NCI-H460 (cell line): ENCODE measurements around the gene CCT7. TPM values are rescaled to one million over a fixed set of nuclear protein-coding genes. Genes with fewer than 3 reads are reported as not detected.

Experiments used
- DNase-seq: peaks from one replicate; pipeline ENCODE4 v3.0.0-alpha.2; 2016; ENCODE audit warnings: low read depth; ENCODE audit errors: extremely low read depth
- total RNA-seq: library from RNA; depleted of rRNA; stranded (reverse); fragments of >200 nt; shearing (Covaris generic); gene quantifications from 2 replicates; pipeline ENCODE4 v1.2.3, GENCODE V29; 2014

Gene CCT7
- total RNA-seq, 1 experiment from 2014 or later: 538 TPM

DNA sequence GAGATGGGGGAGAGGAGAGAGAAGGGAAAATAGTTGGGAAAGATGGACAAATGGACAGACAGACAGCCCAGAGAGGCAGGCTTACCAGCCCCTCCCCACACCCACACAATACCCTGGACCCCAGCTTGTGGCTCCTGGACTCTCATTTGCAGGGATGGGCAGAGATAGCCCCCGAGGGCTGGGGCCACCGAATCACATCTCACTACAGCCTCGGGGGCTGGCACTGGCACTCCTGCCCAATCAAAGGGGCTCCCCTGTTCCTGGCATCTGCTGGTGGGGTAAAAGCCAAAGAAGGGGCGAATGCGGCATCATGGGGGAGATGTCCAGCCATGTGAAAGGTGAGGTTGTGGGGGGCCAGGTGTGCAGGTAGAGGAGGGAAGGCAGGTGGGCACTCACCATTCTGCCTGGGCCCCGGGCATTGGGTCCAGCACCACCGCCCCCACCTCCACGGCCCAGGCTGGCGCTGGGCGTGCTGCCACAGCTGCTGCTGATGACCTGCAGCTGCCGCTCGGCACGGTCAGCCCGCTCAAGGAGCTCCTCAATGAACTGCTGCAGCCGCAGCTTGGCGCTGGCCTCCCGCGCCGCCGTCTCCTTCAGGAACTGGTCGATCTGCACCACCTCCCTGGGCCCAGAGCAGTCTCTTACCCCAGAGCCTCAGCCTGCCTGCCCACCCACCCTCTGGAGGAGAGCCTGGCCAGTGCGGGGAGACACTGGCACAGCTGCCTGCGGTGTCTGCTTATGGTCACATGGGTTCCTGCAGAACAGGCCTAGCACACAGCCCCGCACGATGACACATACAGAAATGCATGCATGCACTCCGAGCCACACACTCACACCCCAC is 32.2 kb downstream of the CCT7 start:
- no peak for DNase-seq

GRCh38 chr2:73267008-73267407 is 32.9 kb downstream of the CCT7 start:
- DNase-seq: no peak

DNA sequence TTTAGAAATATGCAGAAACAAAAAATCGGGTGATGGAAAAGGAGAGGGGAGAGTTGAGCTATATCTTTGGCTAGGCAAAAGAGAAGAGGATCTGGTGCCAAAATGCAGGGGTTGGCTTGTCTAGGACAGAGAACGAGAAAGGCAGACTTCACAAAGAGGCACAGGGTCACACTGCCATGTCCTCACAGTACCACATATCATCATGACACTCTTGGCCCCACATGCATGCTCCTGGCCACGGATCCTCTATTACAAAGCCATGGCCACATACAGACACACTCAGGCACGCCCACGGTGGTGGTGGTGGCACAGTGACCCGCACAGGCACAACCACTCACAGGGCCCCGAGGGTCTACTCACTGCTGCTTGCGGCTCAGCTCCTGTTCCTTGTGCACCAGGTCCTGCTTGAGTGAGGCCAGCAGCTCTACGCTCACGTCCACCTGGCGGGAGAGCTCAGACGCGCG is 34.3 kb downstream of the CCT7 start:
- no peak for DNase-seq

- peak; percentile 20 for DNase-seq
Observed at GRCh38 chr2:73268830-73269685, 35.0 kb downstream of the CCT7 start.

DNA sequence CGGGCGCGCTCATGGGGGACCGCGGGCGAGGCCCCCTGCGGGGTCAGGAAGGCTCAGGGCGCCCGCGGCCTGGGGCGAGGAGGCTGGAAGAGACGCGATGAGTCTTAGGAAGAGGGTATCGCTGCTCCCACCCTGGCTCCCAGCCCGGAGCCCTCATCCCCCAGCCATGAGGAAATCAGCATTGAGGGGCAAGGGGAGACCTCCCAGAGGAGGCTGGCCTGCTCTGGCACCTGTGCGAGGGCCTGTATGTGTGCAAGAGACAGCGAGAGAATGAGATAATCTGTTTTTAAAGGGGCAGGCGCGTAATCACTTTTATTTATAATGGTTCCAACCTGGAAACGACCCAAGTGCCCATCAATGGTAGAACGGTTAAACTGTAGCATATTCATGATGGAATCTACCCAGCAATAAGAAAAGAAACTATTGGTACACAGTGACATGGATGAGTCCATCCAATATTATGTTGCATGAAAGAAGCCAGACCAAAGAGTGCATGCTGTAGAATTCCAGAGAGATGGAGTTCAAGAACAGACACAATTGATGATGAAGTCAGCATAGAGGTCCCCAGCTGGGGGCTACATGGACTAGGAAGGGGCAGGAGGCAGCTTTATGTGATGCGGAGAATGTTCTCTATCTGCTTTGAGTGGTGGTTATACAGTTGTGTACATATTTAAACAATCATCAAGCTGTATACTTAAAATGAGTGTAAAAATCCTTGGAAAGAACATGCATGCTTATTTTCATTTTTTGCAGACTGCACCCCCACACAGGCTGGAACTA is 35.8 kb downstream of the CCT7 start:
- no peak for DNase-seq

DNA sequence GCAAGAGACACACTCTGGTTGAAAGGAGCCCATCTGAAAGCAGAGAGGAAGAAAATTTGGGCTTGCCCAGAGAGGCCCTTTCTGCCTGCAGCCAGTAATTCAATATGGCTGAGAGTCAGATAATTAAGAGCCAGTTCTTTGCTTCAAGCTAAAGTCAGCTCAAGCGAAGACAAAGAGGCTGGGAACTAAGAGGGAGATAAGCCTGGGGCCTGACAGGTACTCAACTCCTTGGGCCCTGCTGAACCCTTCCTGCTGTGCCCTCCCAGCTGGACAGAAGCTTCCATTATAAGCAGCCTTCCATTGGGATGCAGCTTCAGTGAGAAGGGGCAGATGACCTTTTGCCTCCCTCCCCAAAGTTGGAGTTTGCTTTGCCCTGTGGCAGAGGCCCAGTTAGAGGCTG is 38.2 kb downstream of the CCT7 start:
- no peak for DNase-seq

- no peak for DNase-seq
Observed at GRCh38 chr2:73279852-73280251, 45.7 kb downstream of the CCT7 start.

DNA sequence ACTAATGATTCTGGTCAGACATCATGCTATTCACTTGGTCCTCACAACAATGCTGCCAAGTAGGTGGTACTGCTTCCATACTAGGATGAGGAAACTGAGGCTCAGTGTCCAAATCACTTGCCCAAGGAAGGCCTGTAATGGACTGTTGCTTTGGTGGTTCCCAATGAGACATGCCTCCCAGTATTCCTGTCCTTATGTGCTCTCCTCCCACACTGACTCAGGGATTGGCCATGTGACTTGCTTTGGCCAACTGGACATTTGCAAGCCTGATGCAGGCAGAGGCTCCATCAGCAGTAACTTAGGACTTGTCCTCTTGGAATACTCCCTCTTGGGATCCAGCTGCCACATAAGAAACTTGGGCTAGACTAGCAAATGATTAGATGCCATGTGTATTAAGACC is 47.1 kb downstream of the CCT7 start:
- no peak for DNase-seq

DNA sequence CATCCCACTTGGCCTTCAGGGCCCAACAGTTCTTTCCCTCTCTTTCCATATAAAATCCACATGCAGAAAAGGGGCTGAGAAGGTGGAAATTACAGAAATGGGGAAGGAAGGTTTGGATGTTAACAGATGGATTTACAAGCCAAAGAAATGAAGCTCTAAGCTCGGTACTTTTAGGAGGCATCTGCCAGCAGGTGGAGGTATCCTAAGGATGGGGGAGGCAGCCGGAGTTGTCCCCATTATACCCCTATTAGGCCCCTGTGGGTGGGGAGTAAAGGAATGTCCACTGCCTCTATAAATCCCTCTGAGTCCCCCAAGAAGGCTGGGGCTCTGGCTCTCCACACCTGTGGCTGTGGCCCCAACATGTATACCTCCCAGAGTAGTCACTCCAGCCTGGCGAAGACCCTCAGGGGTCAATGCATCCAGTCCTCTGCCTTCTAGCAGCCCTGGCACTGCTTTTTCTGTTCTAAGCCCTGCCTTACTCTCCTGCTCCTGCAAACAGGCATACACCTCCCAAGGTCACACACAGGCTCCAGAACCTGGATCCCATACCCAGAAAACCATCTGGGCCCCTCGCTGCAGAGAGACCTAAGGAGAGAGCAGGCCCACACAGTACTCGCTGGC is 48.9 kb downstream of the CCT7 start:
- DNase-seq: no peak

DNA sequence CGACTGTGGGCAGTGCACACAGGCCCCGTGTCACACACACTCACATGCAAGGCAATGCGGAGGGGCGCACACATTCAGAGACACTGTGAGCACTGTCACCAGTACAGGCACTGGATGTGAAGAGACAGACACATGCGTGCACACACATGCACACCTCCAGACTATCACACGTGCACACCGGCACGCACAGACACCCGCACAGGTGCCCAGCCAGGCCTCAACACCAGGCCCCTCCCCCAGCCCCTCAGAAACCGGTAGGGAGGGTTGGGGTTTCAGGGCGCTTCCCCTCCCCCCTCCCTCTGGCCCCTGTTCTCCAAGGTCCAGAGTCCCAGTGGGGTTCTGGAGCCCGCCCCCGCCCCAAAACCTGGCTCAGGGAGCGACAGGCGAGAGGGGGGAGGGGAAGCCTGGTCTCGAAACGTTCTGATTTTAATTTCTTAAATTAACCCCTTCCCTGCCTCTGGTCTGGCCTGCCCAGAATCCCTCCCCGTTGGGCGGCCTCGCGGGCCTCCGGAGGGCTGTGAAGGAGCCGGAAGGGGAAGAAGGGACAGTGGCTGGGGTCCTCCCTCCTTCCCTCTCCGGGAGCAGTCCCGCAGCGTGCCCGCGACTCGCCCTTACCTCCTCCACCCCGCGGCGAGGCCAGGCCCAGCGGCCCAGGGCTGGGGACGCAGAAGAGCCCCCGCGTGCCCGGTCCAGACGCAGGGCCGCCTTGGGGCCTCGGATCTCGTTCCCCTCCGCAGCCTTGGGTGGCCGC is 49.6 kb downstream of the CCT7 start:
- no peak for DNase-seq

DNA sequence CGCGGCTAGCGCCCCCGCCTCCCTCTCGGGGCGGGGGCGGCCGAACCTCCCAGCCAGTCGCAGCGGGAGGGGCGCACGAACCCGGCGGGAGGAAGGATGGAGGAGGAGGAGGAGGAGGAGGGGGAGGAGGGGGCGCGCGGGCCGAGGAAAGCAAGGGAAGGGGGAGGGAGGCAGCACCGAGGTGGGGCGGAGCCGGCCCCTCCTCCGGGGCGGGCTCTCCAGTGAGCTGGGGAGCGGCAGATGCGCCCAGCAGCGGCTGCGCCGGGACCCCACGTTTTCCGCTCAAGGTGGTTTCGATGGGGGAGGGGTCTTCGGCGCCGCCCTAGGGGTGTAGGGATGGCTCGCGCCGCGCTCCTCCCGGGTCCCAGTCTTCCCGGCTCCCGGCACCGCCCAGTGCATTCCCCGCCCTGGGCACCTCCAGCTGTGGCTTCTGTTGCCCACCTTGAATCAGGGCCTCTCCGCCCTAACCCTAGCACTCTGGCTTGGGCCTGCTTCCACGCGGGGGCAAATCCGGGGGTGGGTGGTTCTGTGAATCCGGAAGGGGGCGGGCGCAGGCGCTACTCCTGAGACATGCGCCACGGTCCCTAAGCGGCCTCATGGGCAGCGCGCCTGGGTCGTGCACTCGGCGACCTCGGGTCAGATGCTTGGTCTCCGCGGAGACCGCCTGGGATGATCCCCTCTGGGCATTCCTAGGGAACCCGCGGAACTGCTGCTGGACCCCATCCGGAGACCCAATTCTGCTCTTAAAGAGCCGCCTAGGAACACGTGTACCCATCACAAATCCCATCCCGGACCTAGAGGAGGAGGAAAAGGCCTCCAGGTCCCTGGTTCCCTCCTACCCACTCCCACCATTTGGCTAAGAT is 50.4 kb downstream of the CCT7 start, which contains the start of gene FBXO41:
Gene FBXO41 (minus strand): TSS at position 183 of the 863 bp plus-strand sequence. CDS start 14,848 bp downstream, outside the sequence.
- DNase-seq: no peak

DNA sequence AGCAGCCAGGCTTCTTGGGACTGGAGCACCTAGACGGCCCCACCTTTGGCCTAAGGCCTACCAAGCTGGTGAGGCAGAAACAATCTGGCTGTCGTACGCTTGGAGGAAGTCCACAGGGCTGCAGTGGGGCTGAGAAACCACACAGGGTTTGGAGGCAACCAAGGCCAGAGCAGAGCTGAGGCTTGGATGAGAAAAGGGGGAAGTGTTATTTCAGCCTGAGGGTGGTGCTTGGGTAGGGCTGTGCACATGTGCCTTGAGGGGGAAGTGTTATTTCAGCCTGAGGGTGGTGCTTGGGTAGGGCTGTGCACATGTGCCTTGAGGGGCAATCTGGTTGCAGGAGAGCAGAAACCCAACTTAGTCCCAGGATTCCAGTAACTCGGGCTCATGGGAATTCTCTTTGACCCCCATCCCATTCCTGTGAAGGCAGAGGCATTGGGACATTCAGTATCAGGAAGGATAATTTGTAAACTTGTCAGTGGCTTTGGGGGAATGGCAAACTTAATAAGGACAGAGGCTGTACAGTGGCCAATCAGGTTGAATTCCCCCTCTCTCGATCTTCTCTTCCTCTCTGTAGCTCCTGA is 51.1 kb downstream of the CCT7 start:
- DNase-seq: no peak

DNA sequence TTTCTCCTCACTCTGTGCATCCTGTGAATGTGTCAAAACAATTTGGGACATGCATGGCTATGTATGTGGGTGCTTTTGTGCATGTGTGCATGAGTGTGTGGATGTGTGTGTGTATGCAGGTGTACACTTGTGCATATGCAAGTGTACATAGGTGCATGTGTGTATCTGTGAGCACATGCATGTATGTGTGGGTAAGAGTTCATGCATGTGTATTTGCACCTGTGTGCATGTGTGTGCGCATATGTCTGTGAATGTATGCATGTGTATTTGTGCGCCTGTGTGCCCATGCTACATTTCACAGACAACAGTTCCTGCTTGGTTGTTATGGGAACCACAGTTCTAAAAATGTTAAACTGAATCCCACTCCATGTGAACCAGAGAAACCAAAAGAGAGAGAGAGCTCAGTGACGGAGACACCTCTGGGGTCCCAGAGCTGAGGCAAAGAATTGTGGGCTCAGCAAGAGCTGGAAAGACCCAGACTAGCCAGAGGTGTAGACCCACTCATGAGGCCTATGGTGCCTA is 52.1 kb downstream of the CCT7 start:
- DNase-seq: no peak

DNA sequence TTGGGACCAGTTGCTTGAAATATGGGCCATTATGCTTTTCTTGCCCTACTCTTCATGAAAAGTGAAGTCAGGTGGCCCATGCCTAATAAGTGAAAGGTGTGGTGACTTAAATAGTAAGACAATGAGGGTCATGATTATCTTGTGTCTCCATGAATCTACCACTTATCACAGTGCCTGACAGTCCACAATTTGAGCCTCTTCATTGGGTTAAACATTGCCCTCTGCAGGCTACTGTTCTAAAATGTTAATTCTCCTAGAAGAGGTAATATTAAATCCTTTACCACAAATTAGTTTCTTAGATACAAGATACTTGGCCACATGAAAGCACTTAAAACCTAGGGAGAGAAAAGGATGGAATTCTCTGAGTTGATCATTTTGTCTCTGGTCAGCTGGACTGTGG is 55.2 kb downstream of the CCT7 start:
- no peak for DNase-seq

- peak; percentile 46 for DNase-seq
Observed at GRCh38 chr2:73290049-73290839, 56.1 kb downstream of the CCT7 start.

DNA sequence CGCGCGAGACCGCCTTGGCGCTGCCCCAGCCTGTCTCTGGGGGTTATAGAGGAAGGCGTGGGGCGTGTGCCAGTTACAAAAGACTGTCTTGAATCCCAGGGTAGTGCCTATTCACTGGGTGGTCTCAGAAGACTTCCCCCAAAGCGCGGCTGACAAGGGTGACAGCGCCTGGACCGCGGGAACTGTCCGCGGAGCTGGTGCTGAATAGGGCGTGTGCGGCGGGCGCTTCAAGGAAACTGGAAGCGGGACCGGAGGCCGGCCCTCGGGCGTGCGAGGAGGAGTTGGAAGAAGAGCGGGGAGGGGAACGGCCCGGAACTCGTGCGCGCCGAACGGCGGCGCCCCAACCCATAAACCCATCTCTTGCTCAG is 57.0 kb downstream of the CCT7 start:
- DNase-seq: peak; percentile 39
